Brain microvascular endothelial cell (primary cell): ENCODE data around the gene ENPP1.
"Not testable (repeated sequence)": the region's sequence is repeated elsewhere in the genome, so short reads cannot be mapped to it uniquely, and the experiment has no call there.

Experiments
- DNase-seq: peaks from one replicate; pipeline ENCODE4 v3.0.0-alpha.2; 2020
- H3K27ac ChIP-seq: fragments of 250-450 bp; sonication (Bioruptor Pico); 2 replicates; pipeline ENCODE4 v1.5.1; 2020; ENCODE audit warnings: mild to moderate bottlenecking, moderate library complexity
- H3K27me3 ChIP-seq: fragments of 250-450 bp; sonication (Bioruptor Pico); replicated peaks from 2 replicates; pipeline ENCODE4 v1.5.1; 2020; ENCODE audit warnings: mild to moderate bottlenecking
- H3K36me3 ChIP-seq: fragments of 250-450 bp; sonication (Bioruptor Pico); replicated peaks from 2 replicates; pipeline ENCODE4 v1.5.1; 2020; ENCODE audit warnings: mild to moderate bottlenecking
- H3K4me3 ChIP-seq: 2 replicates; pipeline ENCODE4 v1.5.1; 2011; ENCODE audit warnings: low read depth, mild to moderate bottlenecking, control low read depth, low read length, moderate library complexity
- CTCF ChIP-seq: IDR thresholded peaks from 2 replicates; pipeline ENCODE4 v1.5.1; 2011; ENCODE audit warnings: low read depth, mild to moderate bottlenecking, moderate library complexity, low read length, control low read depth, inconsistent platforms; ENCODE audit errors: missing control alignments
- in situ Hi-C: cut with HindIII; loops from 2 replicates; pipeline ENCODE4 v1.10.0; 2017; ENCODE audit warnings: low sequenced_read_pairs, low pct_ligation_motif_present

Gene ENPP1

GRCh38 chr6:131851049-131851769, 43.4 kb downstream of the ENPP1 start:
- DNase-seq: no peak
- in situ Hi-C loops: no loop called here
- TF ChIP-seq CTCF: no peak
- H3K4me3 ChIP-seq: no peak overlapping the region
- H3K36me3 ChIP-seq: no peaks in the 10 kb centered on the region
- H3K27me3 ChIP-seq: no peaks in the 10 kb centered on the region
- no peak overlapping the region for H3K27ac ChIP-seq

GRCh38 chr6:131852200-131852599, 44.4 kb downstream of the ENPP1 start:
- in situ Hi-C loops: no loop called here
- Histone ChIP-seq H3K27ac (no peak overlapping the region), H3K27me3 (no peaks in the 10 kb centered on the region), H3K4me3 (no peak overlapping the region), H3K36me3 (no peaks in the 10 kb centered on the region)
- DNase-seq: no peak
- TF ChIP-seq CTCF: no peak

GRCh38 chr6:131854803-131855202, 47.0 kb downstream of the ENPP1 start:
- no peak overlapping the region for H3K4me3 ChIP-seq
- in situ Hi-C loops: no loop called here
- no peaks in the 10 kb centered on the region for H3K27me3 ChIP-seq
- H3K27ac ChIP-seq: no peak overlapping the region
- H3K36me3 ChIP-seq: no peaks in the 10 kb centered on the region
- no peak for TF ChIP-seq CTCF
- DNase-seq: no peak

GRCh38 chr6:131858765-131859415, 51.1 kb downstream of the ENPP1 start:
- Histone ChIP-seq H3K4me3 (no peak overlapping the region), H3K36me3 (no peaks in the 10 kb centered on the region), H3K27me3 (no peaks in the 10 kb centered on the region), H3K27ac (peak overlapping the region; percentile 48)
- in situ Hi-C loops: no loop called here
- no peak for TF ChIP-seq CTCF
- DNase-seq: peak; percentile 27

- in situ Hi-C loops, DNase-seq, H3K36me3 ChIP-seq, H3K27me3 ChIP-seq, H3K4me3 ChIP-seq, H3K27ac ChIP-seq: not testable (repeated sequence)
These were observed 51.8 kb downstream of the ENPP1 start for GRCh38 chr6:131859658-131860057.

- peak; percentile 7 for DNase-seq
- no peak for TF ChIP-seq CTCF
- Histone ChIP-seq H3K27ac (no peak overlapping the region), H3K36me3 (no peaks in the 10 kb centered on the region), H3K4me3 (no peak overlapping the region), H3K27me3 (no peaks in the 10 kb centered on the region)
- in situ Hi-C loops: no loop called here
These were observed 53.6 kb downstream of the ENPP1 start for GRCh38 chr6:131861381-131861780.
